Thyroid gland (tissue), 4 donors: ENCODE measurements around the gene PCP4L1.

Experiments
- POLR2A ChIP-seq, 2 donors: fragments of 450-650 bp; IDR thresholded peaks; one replicate each; pipeline ENCODE4 v1.6.1; 2017; ENCODE audit warnings: antibody characterized with exemption in 2 of 2, mild to moderate bottlenecking in 2 of 2, moderate library complexity in 1 of 2
- TF ChIP-seq, protein P1 (sequence below), 6 experiments: fragments of 200-600 bp in 3 of 6; fragments of 450-650 bp in 3 of 6; sonication (generic) in 3 of 6; IDR thresholded peaks; one replicate each; pipeline ENCODE4 v1.5.1; 2016 to 2019; ENCODE audit warnings: antibody characterized with exemption in 6 of 6, mild to moderate bottlenecking in 2 of 6, inconsistent platforms in 1 of 6, moderate library complexity in 1 of 6

DNA sequence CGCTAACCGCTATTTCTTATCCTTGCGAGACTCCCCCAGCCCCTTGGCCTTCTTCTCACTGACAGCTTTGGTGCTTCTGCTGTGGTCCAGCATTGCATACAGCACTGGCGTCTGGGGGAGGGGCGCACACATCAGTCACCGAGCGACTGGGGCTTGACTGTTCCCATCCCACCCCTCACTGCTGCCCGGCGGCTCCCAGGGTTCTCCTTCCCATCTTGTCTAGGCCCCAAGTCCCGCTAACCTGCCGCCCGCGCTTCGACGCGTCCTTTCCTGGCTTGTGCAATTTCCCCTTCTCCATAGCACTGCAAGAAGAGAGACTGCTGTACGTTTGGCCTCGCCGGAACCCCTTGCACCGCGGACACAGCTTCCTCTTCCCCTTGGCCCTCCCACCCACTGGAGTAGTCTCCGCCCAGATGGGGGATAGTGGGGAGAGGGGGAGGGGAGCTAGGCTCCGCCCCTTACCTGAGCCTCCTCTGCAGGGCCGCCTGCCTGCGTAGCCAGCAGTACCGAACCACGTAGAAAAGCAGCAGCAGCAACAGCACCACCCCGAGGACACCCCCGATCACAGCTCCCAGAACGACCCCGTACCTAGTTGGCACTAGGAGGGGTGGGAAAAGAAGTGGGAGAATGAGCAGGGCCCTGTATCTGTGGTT, 47.4 kb downstream of the PCP4L1 start:
- TF ChIP-seq, protein P1, sequence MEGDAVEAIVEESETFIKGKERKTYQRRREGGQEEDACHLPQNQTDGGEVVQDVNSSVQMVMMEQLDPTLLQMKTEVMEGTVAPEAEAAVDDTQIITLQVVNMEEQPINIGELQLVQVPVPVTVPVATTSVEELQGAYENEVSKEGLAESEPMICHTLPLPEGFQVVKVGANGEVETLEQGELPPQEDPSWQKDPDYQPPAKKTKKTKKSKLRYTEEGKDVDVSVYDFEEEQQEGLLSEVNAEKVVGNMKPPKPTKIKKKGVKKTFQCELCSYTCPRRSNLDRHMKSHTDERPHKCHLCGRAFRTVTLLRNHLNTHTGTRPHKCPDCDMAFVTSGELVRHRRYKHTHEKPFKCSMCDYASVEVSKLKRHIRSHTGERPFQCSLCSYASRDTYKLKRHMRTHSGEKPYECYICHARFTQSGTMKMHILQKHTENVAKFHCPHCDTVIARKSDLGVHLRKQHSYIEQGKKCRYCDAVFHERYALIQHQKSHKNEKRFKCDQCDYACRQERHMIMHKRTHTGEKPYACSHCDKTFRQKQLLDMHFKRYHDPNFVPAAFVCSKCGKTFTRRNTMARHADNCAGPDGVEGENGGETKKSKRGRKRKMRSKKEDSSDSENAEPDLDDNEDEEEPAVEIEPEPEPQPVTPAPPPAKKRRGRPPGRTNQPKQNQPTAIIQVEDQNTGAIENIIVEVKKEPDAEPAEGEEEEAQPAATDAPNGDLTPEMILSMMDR (IDR thresholded peaks at IDR 0.05): peak in 3 of 6 experiments; percentile 12 to 26 (median 14)
- TF ChIP-seq POLR2A (IDR thresholded peaks at IDR 0.05): peak in 1 of 2 donors; percentile 67
